GM12878 (cell line): Measurements from ENCODE around the gene ANXA3. TPM values are rescaled to one million over a fixed set of nuclear protein-coding genes. Genes with fewer than 3 reads are reported as not detected.

Experiments
- ATAC-seq: fragments of 200-7000 bp; cut with Tn5 transposase; 3 replicates; pipeline ENCODE4 v1.9.1; 2020; ENCODE audit warnings: mild to moderate bottlenecking, moderate library complexity
- BruUV-seq: library from RNA; stranded (reverse); fragments of 400-500 nt; replicated peaks from 2 replicates; lab custom pipeline; 2021; lab: Mats Ljungman, UMichigan
- CTCF ChIA-PET: fragments of 300-600 bp; sonication (Branson Sonifier 250); formaldehyde crosslinking; extraction: SDS; loops from one replicate; lab custom pipeline; 2021; ENCODE audit warnings: inconsistent platforms; lab: Yijun Ruan, JAX
- POLR2A ChIA-PET: fragments of 350-600 bp; formaldehyde crosslinking; extraction: SDS; loops from one replicate; lab custom pipeline; 2021; ENCODE audit warnings: inconsistent platforms; lab: Charles Lee
- RAD21 ChIA-PET: fragments of 300-600 bp; sonication (Branson Sonifier 250); formaldehyde crosslinking; loops from one replicate; lab custom pipeline; 2023; ENCODE audit warnings: antibody characterized with exemption; ENCODE audit not compliant: unreplicated experiment; lab: Charles Lee
- SMC1A ChIA-PET: fragments of 300-600 bp; sonication (Branson Sonifier 250); formaldehyde crosslinking; loops from one replicate; lab custom pipeline; 2023; ENCODE audit not compliant: unreplicated experiment, uncharacterized antibody; lab: Charles Lee
- DNase-seq: peaks from one replicate; pipeline ENCODE4 v3.0.0-alpha.2; 2011; ENCODE audit warnings: low read depth, low spot score
- FAIRE-seq: peaks from 3 replicates; lab custom pipeline; 2011; peaks lifted over from hg19 to GRCh38; lab: Jason Lieb, UNC
- H2AFZ ChIP-seq: 2 replicates; pipeline ENCODE4 v1.6.0; 2011; ENCODE audit warnings: low read depth, low read length, control low read depth; ENCODE audit not compliant: control insufficient read depth
- H3K27ac ChIP-seq: 2 replicates; pipeline ENCODE4 v1.5.1; 2011; ENCODE audit warnings: control low read depth; ENCODE audit not compliant: control insufficient read depth, insufficient read depth
- H3K27me3 ChIP-seq, 2 experiments: replicated peaks in 1 of 2; 2 replicates each; pipeline versions ENCODE4 v1.6.0 to v1.6.1; 2011; ENCODE audit warnings: low read length in 1 of 2; ENCODE audit not compliant: control insufficient read depth in 2 of 2, insufficient read depth in 2 of 2
- H3K36me3 ChIP-seq, 2 experiments: 2 replicates each; pipeline ENCODE4 v1.5.1; 2011; ENCODE audit warnings: low read length in 1 of 2; ENCODE audit not compliant: control insufficient read depth in 2 of 2, insufficient read depth in 2 of 2
- H3K4me1 ChIP-seq: 2 replicates; pipeline ENCODE4 v1.6.1; 2011; ENCODE audit warnings: mild to moderate bottlenecking, low read length, moderate library complexity, mixed read lengths; ENCODE audit not compliant: control insufficient read depth, insufficient read depth
- H3K4me2 ChIP-seq: 2 replicates; pipeline ENCODE4 v1.6.0; 2011; ENCODE audit warnings: control low read depth; ENCODE audit not compliant: control insufficient read depth, insufficient read depth
- H3K4me3 ChIP-seq: fragments of 200-600 bp; sonication (generic); 2 replicates; pipeline ENCODE4 v1.5.1; 2016
- H3K79me2 ChIP-seq: 2 replicates; pipeline ENCODE4 v1.6.0; 2011; ENCODE audit warnings: low read length; ENCODE audit not compliant: control insufficient read depth, insufficient read depth
- H3K9ac ChIP-seq: 2 replicates; pipeline ENCODE4 v1.8.0; 2011; ENCODE audit warnings: low read length, control low read depth, mixed read lengths; ENCODE audit not compliant: control insufficient read depth, insufficient read depth
- H3K9me3 ChIP-seq: replicated peaks from 3 replicates; pipeline ENCODE4 v1.5.1; 2011; ENCODE audit warnings: mild to moderate bottlenecking, low read length; ENCODE audit not compliant: control insufficient read depth, insufficient read depth
- H4K20me1 ChIP-seq: 2 replicates; pipeline ENCODE4 v1.6.0; 2011; ENCODE audit not compliant: control insufficient read depth, insufficient read depth
- ATF7 ChIP-seq: fragments of 450-650 bp; IDR thresholded peaks from 2 replicates; pipeline ENCODE4 v1.6.1; 2016; ENCODE audit warnings: low read depth, mild to moderate bottlenecking
- BMI1 ChIP-seq: fragments of 450-650 bp; IDR thresholded peaks from 2 replicates; pipeline ENCODE4 v1.6.1; 2016; ENCODE audit warnings: mild to moderate bottlenecking, moderate library complexity, borderline replicate concordance
- CBX3 ChIP-seq: fragments of 200-600 bp; sonication (generic); IDR thresholded peaks from 2 replicates; pipeline ENCODE4 v1.6.1; 2016; ENCODE audit warnings: low read depth, borderline replicate concordance
- KLF5 ChIP-seq: fragments of 450-650 bp; IDR thresholded peaks from 2 replicates; pipeline ENCODE4 v1.6.1; 2014; ENCODE audit warnings: mild to moderate bottlenecking; ENCODE audit not compliant: partially characterized antibody
- MTA3 ChIP-seq: IDR thresholded peaks from 2 replicates; pipeline ENCODE4 v1.6.1; 2012; ENCODE audit warnings: low read length, inconsistent platforms, borderline replicate concordance
- NFXL1 ChIP-seq: fragments of 450-650 bp; IDR thresholded peaks from 2 replicates; pipeline ENCODE4 v1.6.1; 2017; ENCODE audit warnings: antibody characterized with exemption, mild to moderate bottlenecking, borderline replicate concordance
- POLR2AphosphoS2 ChIP-seq: IDR thresholded peaks from 2 replicates; pipeline ENCODE4 v1.6.1; 2011; ENCODE audit warnings: low read depth, mild to moderate bottlenecking, low read length, improper control_type of control experiment, moderate library complexity
- POLR2AphosphoS5 ChIP-seq: IDR thresholded peaks from 2 replicates; pipeline ENCODE4 v1.6.1; 2011; ENCODE audit warnings: mild to moderate bottlenecking, low read length, inconsistent platforms
- RAD51 ChIP-seq: fragments of 450-650 bp; IDR thresholded peaks from 2 replicates; pipeline ENCODE4 v1.6.1; 2016; ENCODE audit warnings: moderate library complexity, mild to moderate bottlenecking, inconsistent platforms
- SUZ12 ChIP-seq: fragments of 200-600 bp; sonication (generic); IDR thresholded peaks from one replicate; pipeline ENCODE4 v1.6.1; 2018; ENCODE audit warnings: antibody characterized with exemption, mild to moderate bottlenecking; ENCODE audit not compliant: unreplicated experiment
- WRNIP1 ChIP-seq: IDR thresholded peaks from 2 replicates; pipeline ENCODE4 v1.6.1; 2011; ENCODE audit warnings: low read depth, low read length, improper control_type of control experiment, borderline replicate concordance
- ZNF217 ChIP-seq: fragments of 450-650 bp; IDR thresholded peaks from 2 replicates; pipeline ENCODE4 v1.6.1; 2017; ENCODE audit warnings: antibody characterized with exemption, mild to moderate bottlenecking
- WGBS: methylation state at CpG from one replicate; pipeline ENCODE4 v1.1.6; 2016; ENCODE audit warnings: low lambda C conversion rate; ENCODE audit not compliant: insufficient replicate concordance, insufficient coverage; ENCODE audit errors: missing lambda C conversion rate; 5-methylcytosine and 5-hydroxymethylcytosine counted together
- in situ Hi-C: fragments of 300-500 bp; cut with MboI; formaldehyde crosslinking; loops from 9 replicates; pipeline ENCODE4 v1.14.3; 2018; ENCODE audit warnings: mixed read lengths
- intact Hi-C: fragments of 100-400 bp; cut with micrococcal nuclease; formaldehyde crosslinking; loops from one replicate; pipeline ENCODE4 v1.14.2; 2022; ENCODE audit not compliant: unreplicated experiment
- polyA plus RNA-seq, 11 experiments: library from polyadenylated mRNA; depleted of rRNA in 4 of 11; unstranded in 6 of 11; stranded (reverse) in 5 of 11; fragments of >200 nt; fragmentation: Nextera tagmentation in 4 of 11; fragmentation: Illumina TruSeq in 1 of 11; extraction: Ambion mirVana in 4 of 11; extraction: Trizol in 1 of 11; gene quantifications; 1 replicate in 1 of 11; 2 replicates in 10 of 11; pipeline versions ENCODE4 v1.2.1 to v1.2.3, GENCODE V29; 2011 to 2016; ENCODE audit warnings: inconsistent platforms in 2 of 11, missing spikeins in 2 of 11, low read depth in 1 of 11
- total RNA-seq, 4 experiments: library from RNA; depleted of rRNA in 3 of 4; stranded (reverse); fragments of >200 nt in 3 of 4; fragmentation: Illumina TruSeq in 1 of 4; extraction: Trizol in 1 of 4; gene quantifications; 2 replicates each; pipeline versions ENCODE4 v1.2.1 to v1.2.3, GENCODE V29; 2013 to 2021
- TF ChIP-seq, protein P1 (sequence below), 3 experiments: IDR thresholded peaks in 2 of 3; conservative IDR thresholded peaks in 1 of 3; 2 replicates each; pipeline ENCODE4 v1.5.1; 2011; ENCODE audit warnings: low read depth in 3 of 3, low read length in 3 of 3, mild to moderate bottlenecking in 3 of 3, control low read depth in 2 of 3, moderate library complexity in 2 of 3, inconsistent platforms in 1 of 3, mixed read lengths in 1 of 3; ENCODE audit not compliant: control insufficient read depth in 2 of 3, insufficient read depth in 1 of 3; ENCODE audit errors: extremely low read depth in 1 of 3
- TF ChIP-seq, protein P2 (sequence below): IDR thresholded peaks from 2 replicates; pipeline ENCODE4 v1.6.1; 2011; ENCODE audit warnings: mild to moderate bottlenecking, low read depth, low read length, moderate library complexity; ENCODE audit not compliant: insufficient replicate concordance
- TF ChIP-seq, protein P3 (sequence below): IDR thresholded peaks from 2 replicates; pipeline ENCODE4 v1.6.1; 2011; ENCODE audit warnings: borderline replicate concordance, low read depth, mild to moderate bottlenecking, moderate library complexity, low read length; ENCODE audit not compliant: insufficient read depth, poor library complexity, severe bottlenecking
- TF ChIP-seq, protein P4 (sequence below): IDR thresholded peaks from 2 replicates; pipeline ENCODE4 v1.6.1; 2011; ENCODE audit warnings: low read depth, mild to moderate bottlenecking, low read length, moderate library complexity, borderline replicate concordance; ENCODE audit errors: extremely low read depth
- TF ChIP-seq, protein P5 (sequence below): IDR thresholded peaks from 2 replicates; pipeline ENCODE4 v1.6.1; 2011; ENCODE audit warnings: low read depth, low read length, improper control_type of control experiment, borderline replicate concordance

Gene ANXA3
- total and polyA plus RNA-seq, 10 of the 15 experiments (the other 5 are each of a cell fraction or from before 2014, with no cell fraction given) = 0.28 to 14.7 (median 0.91) TPM

DNA sequence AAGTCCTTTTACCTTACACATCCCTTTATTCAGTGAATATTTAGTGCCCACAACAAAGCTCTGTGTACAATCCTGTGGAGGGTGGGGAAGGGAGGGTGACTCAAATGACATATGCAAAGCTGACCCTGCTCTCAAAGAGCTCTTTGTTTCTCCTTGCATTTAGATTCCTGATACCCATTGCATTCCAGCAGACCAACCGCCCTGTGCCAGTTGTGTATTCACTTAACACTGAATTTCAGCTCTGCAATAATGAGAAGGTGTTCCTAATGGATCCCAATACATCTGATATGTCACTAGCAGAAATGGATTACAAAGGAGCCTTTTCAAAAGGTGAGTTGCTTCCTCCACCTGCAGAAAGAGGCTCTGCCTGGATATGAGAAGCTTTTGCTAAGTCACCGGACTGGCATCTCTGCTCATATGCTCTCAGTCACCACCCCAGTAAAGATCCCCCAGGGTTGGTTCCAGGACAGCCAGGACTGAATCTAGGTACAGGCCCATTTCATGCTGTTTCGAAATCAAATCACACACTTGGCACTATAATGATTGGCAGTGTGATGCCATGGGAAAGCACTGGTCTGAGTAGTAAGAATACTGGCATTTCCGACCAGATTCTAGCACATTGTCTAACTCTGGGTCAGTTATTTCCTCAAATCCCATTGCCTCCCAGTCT, 17.1 kb upstream of the ANXA3 start:
- no peak overlapping the region for H2AFZ ChIP-seq
- TF ChIP-seq SUZ12 = no peak
- TF ChIP-seq BMI1 = no peak
- TF ChIP-seq, protein P1, sequence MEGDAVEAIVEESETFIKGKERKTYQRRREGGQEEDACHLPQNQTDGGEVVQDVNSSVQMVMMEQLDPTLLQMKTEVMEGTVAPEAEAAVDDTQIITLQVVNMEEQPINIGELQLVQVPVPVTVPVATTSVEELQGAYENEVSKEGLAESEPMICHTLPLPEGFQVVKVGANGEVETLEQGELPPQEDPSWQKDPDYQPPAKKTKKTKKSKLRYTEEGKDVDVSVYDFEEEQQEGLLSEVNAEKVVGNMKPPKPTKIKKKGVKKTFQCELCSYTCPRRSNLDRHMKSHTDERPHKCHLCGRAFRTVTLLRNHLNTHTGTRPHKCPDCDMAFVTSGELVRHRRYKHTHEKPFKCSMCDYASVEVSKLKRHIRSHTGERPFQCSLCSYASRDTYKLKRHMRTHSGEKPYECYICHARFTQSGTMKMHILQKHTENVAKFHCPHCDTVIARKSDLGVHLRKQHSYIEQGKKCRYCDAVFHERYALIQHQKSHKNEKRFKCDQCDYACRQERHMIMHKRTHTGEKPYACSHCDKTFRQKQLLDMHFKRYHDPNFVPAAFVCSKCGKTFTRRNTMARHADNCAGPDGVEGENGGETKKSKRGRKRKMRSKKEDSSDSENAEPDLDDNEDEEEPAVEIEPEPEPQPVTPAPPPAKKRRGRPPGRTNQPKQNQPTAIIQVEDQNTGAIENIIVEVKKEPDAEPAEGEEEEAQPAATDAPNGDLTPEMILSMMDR (IDR thresholded peaks at IDR 0.05 in 2 of 3, conservative IDR thresholded peaks at IDR 0.05 in 1 of 3; ENCODE audit: control insufficient read depth in 2 of 3, extremely low read depth in 1 of 3, insufficient read depth in 1 of 3, low read depth in 3 of 3, low read length in 3 of 3) = no peak
- TF ChIP-seq, protein P2, sequence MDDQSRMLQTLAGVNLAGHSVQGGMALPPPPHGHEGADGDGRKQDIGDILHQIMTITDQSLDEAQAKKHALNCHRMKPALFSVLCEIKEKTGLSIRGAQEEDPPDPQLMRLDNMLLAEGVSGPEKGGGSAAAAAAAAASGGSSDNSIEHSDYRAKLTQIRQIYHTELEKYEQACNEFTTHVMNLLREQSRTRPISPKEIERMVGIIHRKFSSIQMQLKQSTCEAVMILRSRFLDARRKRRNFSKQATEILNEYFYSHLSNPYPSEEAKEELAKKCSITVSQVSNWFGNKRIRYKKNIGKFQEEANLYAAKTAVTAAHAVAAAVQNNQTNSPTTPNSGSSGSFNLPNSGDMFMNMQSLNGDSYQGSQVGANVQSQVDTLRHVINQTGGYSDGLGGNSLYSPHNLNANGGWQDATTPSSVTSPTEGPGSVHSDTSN = no peak
- TF ChIP-seq, protein P3, sequence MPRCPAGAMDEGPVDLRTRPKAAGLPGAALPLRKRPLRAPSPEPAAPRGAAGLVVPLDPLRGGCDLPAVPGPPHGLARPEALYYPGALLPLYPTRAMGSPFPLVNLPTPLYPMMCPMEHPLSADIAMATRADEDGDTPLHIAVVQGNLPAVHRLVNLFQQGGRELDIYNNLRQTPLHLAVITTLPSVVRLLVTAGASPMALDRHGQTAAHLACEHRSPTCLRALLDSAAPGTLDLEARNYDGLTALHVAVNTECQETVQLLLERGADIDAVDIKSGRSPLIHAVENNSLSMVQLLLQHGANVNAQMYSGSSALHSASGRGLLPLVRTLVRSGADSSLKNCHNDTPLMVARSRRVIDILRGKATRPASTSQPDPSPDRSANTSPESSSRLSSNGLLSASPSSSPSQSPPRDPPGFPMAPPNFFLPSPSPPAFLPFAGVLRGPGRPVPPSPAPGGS = no peak
- TF ChIP-seq WRNIP1 = no peak
- TF ChIP-seq RAD51 = no peak
- TF ChIP-seq POLR2AphosphoS5 = no peak
- TF ChIP-seq MTA3 = no peak
- TF ChIP-seq, protein P4, sequence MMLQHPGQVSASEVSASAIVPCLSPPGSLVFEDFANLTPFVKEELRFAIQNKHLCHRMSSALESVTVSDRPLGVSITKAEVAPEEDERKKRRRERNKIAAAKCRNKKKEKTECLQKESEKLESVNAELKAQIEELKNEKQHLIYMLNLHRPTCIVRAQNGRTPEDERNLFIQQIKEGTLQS = no peak
- TF ChIP-seq, protein P5, sequence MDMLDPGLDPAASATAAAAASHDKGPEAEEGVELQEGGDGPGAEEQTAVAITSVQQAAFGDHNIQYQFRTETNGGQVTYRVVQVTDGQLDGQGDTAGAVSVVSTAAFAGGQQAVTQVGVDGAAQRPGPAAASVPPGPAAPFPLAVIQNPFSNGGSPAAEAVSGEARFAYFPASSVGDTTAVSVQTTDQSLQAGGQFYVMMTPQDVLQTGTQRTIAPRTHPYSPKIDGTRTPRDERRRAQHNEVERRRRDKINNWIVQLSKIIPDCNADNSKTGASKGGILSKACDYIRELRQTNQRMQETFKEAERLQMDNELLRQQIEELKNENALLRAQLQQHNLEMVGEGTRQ = no peak
- no peak for TF ChIP-seq ATF7
- no peak for TF ChIP-seq ZNF217
- no peak for TF ChIP-seq NFXL1
- no peak for TF ChIP-seq KLF5
- no peak for TF ChIP-seq POLR2AphosphoS2
- no peak for TF ChIP-seq CBX3
- TF ChIP-seq, all 136 proteins: peak for 0
- Histone ChIP-seq H3K27ac (no peak overlapping the region), H3K4me3 (no peak overlapping the region), H4K20me1 (no peaks in the 10 kb centered on the region), H3K4me2 (no peak overlapping the region), H3K27me3 (no peaks in the 10 kb centered on the region; a peak in 1 of 4 replicates), H3K79me2 (no peaks in the 10 kb centered on the region), H3K36me3 (no peaks in the 10 kb centered on the region), H3K9me3 (no peaks in the 10 kb centered on the region), H3K4me1 (no peaks in the 10 kb centered on the region), H3K9ac (no peak overlapping the region)
- CTCF ChIA-PET = interaction anchor here (0.9 to 1.3 kb wide), 2 partner anchors 11 to 58 kb away, joined by 5 to 6 read pairs; no protein-coding TSS in a partner anchor
- SMC1A ChIA-PET = interaction anchor here (0.6 to 1.6 kb wide), 3 partner anchors 9 to 305 kb away, joined by 3 to 4 read pairs (median 4); no protein-coding TSS in a partner anchor
- FAIRE-seq = no peak
- no peak for ATAC-seq
- intact Hi-C loops = no loop called here
- RAD21 ChIA-PET = interaction anchor here (0.6 kb wide), 1 partner anchor 87 kb away, joined by 4 read pairs; no protein-coding TSS in a partner anchor
- in situ Hi-C loops = no loop called here
- DNase-seq = no peak
- 45% methylated on average over 4 of the region's 4 CpGs for WGBS
- BruUV-seq = no TSS peak
- POLR2A ChIA-PET = no interaction called here
